Fibroblast of lung (primary cell): ENCODE results near the gene PDCD1LG2. TPM values are rescaled to one million over a fixed set of nuclear protein-coding genes. Genes with fewer than 3 reads are reported as not detected.
A peak's percentile ranks its signal among the peaks of the same experiment; 100 is the strongest.
"Not testable (repeated sequence)": the region's sequence is repeated elsewhere in the genome, so short reads cannot be mapped to it uniquely, and the experiment has no call there.

Experiments
- DNase-seq, 2 donors: peaks; one replicate each; pipeline versions ENCODE4 v3.0.0 to v3.0.0-alpha.2; 2010; ENCODE audit warnings: low read depth in 2 of 2
- H2AFZ ChIP-seq: 2 replicates; pipeline ENCODE4 v1.5.1; 2012; ENCODE audit warnings: low read length, control low read depth, inconsistent platforms
- H3K27ac ChIP-seq: 2 replicates; pipeline ENCODE4 v1.5.1; 2011; ENCODE audit warnings: low read length, control low read depth; ENCODE audit not compliant: insufficient read depth
- H3K27me3 ChIP-seq: 2 replicates; pipeline ENCODE4 v1.5.1; 2011; ENCODE audit warnings: mild to moderate bottlenecking, low read length; ENCODE audit not compliant: control insufficient read depth, insufficient read depth
- H3K36me3 ChIP-seq: 2 replicates; pipeline ENCODE4 v1.5.1; 2011; ENCODE audit warnings: low read length; ENCODE audit not compliant: control insufficient read depth, insufficient read depth
- H3K4me1 ChIP-seq: 2 replicates; pipeline ENCODE4 v1.5.1; 2011; ENCODE audit warnings: low read length; ENCODE audit not compliant: control insufficient read depth, insufficient read depth; ENCODE audit errors: extremely low read depth
- H3K4me2 ChIP-seq: 2 replicates; pipeline ENCODE4 v1.5.1; 2011; ENCODE audit warnings: low read length, control low read depth; ENCODE audit not compliant: insufficient read depth; ENCODE audit errors: extremely low read depth
- H3K4me3 ChIP-seq, 4 experiments: fragments of 200-600 bp in 1 of 4; sonication (generic) in 1 of 4; replicated peaks in 1 of 4; 2 replicates each; pipeline ENCODE4 v1.5.1; 2011 to 2016; ENCODE audit warnings: low read length in 4 of 4, low read depth in 3 of 4, mild to moderate bottlenecking in 3 of 4, control low read depth in 2 of 4, inconsistent platforms in 1 of 4, mixed read lengths in 1 of 4; ENCODE audit not compliant: insufficient read depth in 1 of 4; ENCODE audit errors: control extremely low read depth in 1 of 4
- H3K79me2 ChIP-seq: 2 replicates; pipeline ENCODE4 v1.5.1; 2012; ENCODE audit warnings: mild to moderate bottlenecking, low read length, inconsistent platforms; ENCODE audit not compliant: control insufficient read depth, insufficient read depth
- H3K9ac ChIP-seq: 2 replicates; pipeline ENCODE4 v1.5.1; 2011; ENCODE audit warnings: mild to moderate bottlenecking, low read length, control low read depth; ENCODE audit not compliant: insufficient read depth
- H3K9me3 ChIP-seq: 2 replicates; pipeline ENCODE4 v1.5.1; 2012; ENCODE audit warnings: low read depth, low read length; ENCODE audit not compliant: control insufficient read depth, insufficient read depth
- H4K20me1 ChIP-seq: 2 replicates; pipeline ENCODE4 v1.5.1; 2011; ENCODE audit warnings: low read length; ENCODE audit not compliant: control insufficient read depth, insufficient read depth; ENCODE audit errors: extremely low read depth
- EZH2 ChIP-seq: IDR thresholded peaks from 2 replicates; pipeline ENCODE4 v1.5.1; 2012; ENCODE audit warnings: low read length, control low read depth, mild to moderate bottlenecking; ENCODE audit errors: missing control alignments
- polyA plus RNA-seq, 2 donors: library from polyadenylated mRNA; depleted of rRNA in 1 of 2; stranded (reverse) in 1 of 2; unstranded in 1 of 2; fragments of >200 nt; gene quantifications; 2 replicates each; pipeline ENCODE4 v1.2.1, GENCODE V29; 2011 to 2012; ENCODE audit warnings: missing spikeins in 1 of 2
- total RNA-seq: library from RNA; depleted of rRNA; stranded (reverse); fragments of >200 nt; gene quantifications from 2 replicates; pipeline ENCODE4 v1.2.1, GENCODE V29; 2014
- TF ChIP-seq, protein P1 (sequence below), 2 donors: IDR thresholded peaks in 1 of 2; conservative IDR thresholded peaks in 1 of 2; 1 replicate in 1 of 2; 2 replicates in 1 of 2; pipeline ENCODE4 v1.5.1; 2011 to 2012; ENCODE audit warnings: low read length in 2 of 2, control low read depth in 1 of 2, inconsistent platforms in 1 of 2, low read depth in 1 of 2, mild to moderate bottlenecking in 1 of 2

The PDCD1LG2 gene
- total and polyA plus RNA-seq, 2 donors (not counting 1 experiment from before 2014, with no cell fraction given) = 6.9 to 16.9 TPM

DNA sequence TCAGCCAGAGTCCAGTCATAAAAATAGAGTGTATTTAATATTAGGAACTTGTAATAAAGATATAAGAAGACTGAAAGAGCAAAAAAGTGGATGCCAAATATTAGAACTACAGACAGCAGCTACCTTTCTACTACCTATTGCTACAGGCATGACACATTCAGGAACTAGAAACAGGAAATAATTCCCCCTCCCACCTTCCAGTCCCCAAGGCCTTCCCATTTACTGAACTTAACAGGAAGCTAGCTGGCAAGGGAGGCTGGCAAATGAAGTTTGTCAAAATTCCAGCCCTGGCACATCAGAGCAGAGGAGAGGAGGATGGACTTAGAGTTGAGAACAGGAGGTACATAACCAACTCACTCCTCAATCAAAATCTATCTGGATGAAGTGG is 68.4 kb downstream of the PDCD1LG2 start:
- Histone ChIP-seq H3K9me3 (no peaks in the 10 kb centered on the region), H3K4me3 (no peak overlapping the region), H3K9ac (no peak overlapping the region), H3K4me2 (no peak overlapping the region), H3K4me1 (peaks cover 4% of the 10 kb centered on the region), H3K27ac (no peak overlapping the region), H3K79me2 (no peaks in the 10 kb centered on the region), H3K36me3 (no peaks in the 10 kb centered on the region), H4K20me1 (no peaks in the 10 kb centered on the region), H3K27me3 (no peaks in the 10 kb centered on the region), H2AFZ (no peak overlapping the region)
- DNase-seq = no peak
- TF ChIP-seq, protein P1, sequence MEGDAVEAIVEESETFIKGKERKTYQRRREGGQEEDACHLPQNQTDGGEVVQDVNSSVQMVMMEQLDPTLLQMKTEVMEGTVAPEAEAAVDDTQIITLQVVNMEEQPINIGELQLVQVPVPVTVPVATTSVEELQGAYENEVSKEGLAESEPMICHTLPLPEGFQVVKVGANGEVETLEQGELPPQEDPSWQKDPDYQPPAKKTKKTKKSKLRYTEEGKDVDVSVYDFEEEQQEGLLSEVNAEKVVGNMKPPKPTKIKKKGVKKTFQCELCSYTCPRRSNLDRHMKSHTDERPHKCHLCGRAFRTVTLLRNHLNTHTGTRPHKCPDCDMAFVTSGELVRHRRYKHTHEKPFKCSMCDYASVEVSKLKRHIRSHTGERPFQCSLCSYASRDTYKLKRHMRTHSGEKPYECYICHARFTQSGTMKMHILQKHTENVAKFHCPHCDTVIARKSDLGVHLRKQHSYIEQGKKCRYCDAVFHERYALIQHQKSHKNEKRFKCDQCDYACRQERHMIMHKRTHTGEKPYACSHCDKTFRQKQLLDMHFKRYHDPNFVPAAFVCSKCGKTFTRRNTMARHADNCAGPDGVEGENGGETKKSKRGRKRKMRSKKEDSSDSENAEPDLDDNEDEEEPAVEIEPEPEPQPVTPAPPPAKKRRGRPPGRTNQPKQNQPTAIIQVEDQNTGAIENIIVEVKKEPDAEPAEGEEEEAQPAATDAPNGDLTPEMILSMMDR (conservative IDR thresholded peaks at IDR 0.05 in 1 of 2, IDR thresholded peaks at IDR 0.05 in 1 of 2; ENCODE audit: low read depth in 1 of 2, low read length in 2 of 2) = no peak
- no peak for TF ChIP-seq EZH2

DNA sequence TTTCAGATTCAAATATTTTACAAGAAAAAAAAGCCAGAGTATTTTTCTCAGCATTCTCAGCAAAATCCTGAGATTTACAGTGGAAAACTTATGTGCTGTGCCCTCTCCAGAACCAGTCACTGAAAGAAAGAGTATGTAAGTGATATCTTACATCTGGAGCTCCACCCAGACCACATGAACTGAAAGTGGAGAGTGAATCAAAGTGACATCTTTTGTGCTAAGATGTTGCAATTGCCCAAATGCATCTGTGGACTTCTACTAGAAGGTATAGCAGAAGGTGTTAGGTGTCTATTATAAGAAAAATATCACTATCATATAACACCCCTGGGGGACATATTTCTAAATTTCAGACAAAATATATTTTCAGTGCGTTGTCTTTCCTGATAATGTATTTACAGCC is 69.5 kb downstream of the PDCD1LG2 start:
- H3K79me2 ChIP-seq = no peaks in the 10 kb centered on the region
- H3K4me1 ChIP-seq = peaks cover 4% of the 10 kb centered on the region
- no peaks in the 10 kb centered on the region for H3K36me3 ChIP-seq
- H3K27ac ChIP-seq = no peak overlapping the region
- no peak overlapping the region for H3K4me2 ChIP-seq
- no peak overlapping the region for H2AFZ ChIP-seq
- no peak overlapping the region for H3K9ac ChIP-seq
- no peaks in the 10 kb centered on the region for H4K20me1 ChIP-seq
- no peaks in the 10 kb centered on the region for H3K9me3 ChIP-seq
- no peak overlapping the region for H3K4me3 ChIP-seq
- TF ChIP-seq EZH2 = no peak
- TF ChIP-seq, protein P1 (conservative IDR thresholded peaks at IDR 0.05 in 1 of 2, IDR thresholded peaks at IDR 0.05 in 1 of 2; ENCODE audit: low read depth in 1 of 2, low read length in 2 of 2) = no peak
- no peaks in the 10 kb centered on the region for H3K27me3 ChIP-seq
- peak in 1 of 2 donors; percentile 36 for DNase-seq

- H3K27me3 ChIP-seq = no peaks in the 10 kb centered on the region
- H3K9ac ChIP-seq = no peak overlapping the region
- H2AFZ ChIP-seq = no peak overlapping the region
- TF ChIP-seq EZH2 = no peak
- TF ChIP-seq, protein P1 (conservative IDR thresholded peaks at IDR 0.05 in 1 of 2, IDR thresholded peaks at IDR 0.05 in 1 of 2; ENCODE audit: low read depth in 1 of 2, low read length in 2 of 2) = no peak
- no peak overlapping the region for H3K27ac ChIP-seq
- no peaks in the 10 kb centered on the region for H3K79me2 ChIP-seq
- no peaks in the 10 kb centered on the region for H4K20me1 ChIP-seq
- no peaks in the 10 kb centered on the region for H3K36me3 ChIP-seq
- H3K4me2 ChIP-seq = no peak overlapping the region
- peaks cover 4% of the 10 kb centered on the region for H3K4me1 ChIP-seq
- DNase-seq = peak in 1 of 2 donors; percentile 5
- no peak overlapping the region for H3K4me3 ChIP-seq
- no peaks in the 10 kb centered on the region for H3K9me3 ChIP-seq
Observed at GRCh38 chr9:5580650-5581049, 70.3 kb downstream of the PDCD1LG2 start.

- H3K9me3 ChIP-seq, H3K36me3 ChIP-seq, H3K27ac ChIP-seq, DNase-seq, H3K4me2 ChIP-seq, H3K79me2 ChIP-seq, H3K27me3 ChIP-seq, H2AFZ ChIP-seq, H3K9ac ChIP-seq, H3K4me1 ChIP-seq, H3K4me3 ChIP-seq, H4K20me1 ChIP-seq: not testable (repeated sequence)
Observed at GRCh38 chr9:5581706-5582105, 71.4 kb downstream of the PDCD1LG2 start.
